Neural crest cell (in vitro differentiated cells): ENCODE data around the gene MYO16. TPM values are rescaled to one million over a fixed set of nuclear protein-coding genes. Genes with fewer than 3 reads are reported as not detected.
A peak's percentile ranks its signal among the peaks of the same experiment; 100 is the strongest.

ENCODE experiments used
- DNase-seq: peaks from one replicate; pipeline ENCODE4 v3.0.0; 2021; ENCODE audit warnings: low read depth, mixed read lengths, low spot score
- H3K27ac Mint-ChIP-seq: one replicate; pipeline ENCODE4 v1.8.0; 2021; ENCODE audit warnings: mild to moderate bottlenecking, mixed read lengths; ENCODE audit not compliant: unreplicated experiment
- H3K27me3 Mint-ChIP-seq: 2 replicates; pipeline ENCODE4 v1.8.0; 2021; ENCODE audit warnings: low read depth, mild to moderate bottlenecking, mixed read lengths
- H3K36me3 Mint-ChIP-seq: 2 replicates; pipeline ENCODE4 v1.8.0; 2021; ENCODE audit warnings: low read depth, mild to moderate bottlenecking, mixed read lengths
- H3K4me1 Mint-ChIP-seq: 2 replicates; pipeline ENCODE4 v1.8.0; 2021; ENCODE audit warnings: mixed read lengths
- H3K4me3 Mint-ChIP-seq: one replicate; pipeline ENCODE4 v1.8.0; 2021; ENCODE audit warnings: mild to moderate bottlenecking, mixed read lengths
- H3K9me3 Mint-ChIP-seq: 2 replicates; pipeline ENCODE4 v1.8.0; 2021; ENCODE audit warnings: mixed read lengths
- total RNA-seq: library from RNA; stranded (reverse); gene quantifications from 2 replicates; pipeline ENCODE4 v1.2.1, GENCODE V29; 2021
- TF ChIP-seq, protein P1 (sequence below): fragments of 200-600 bp; sonication (generic); conservative IDR thresholded peaks from 2 replicates; pipeline ENCODE4 v1.5.0; 2021; ENCODE audit warnings: antibody characterized with exemption, mild to moderate bottlenecking

The MYO16 gene
- total RNA-seq, 1 donor from 2014 or later = 3.3 TPM

DNA sequence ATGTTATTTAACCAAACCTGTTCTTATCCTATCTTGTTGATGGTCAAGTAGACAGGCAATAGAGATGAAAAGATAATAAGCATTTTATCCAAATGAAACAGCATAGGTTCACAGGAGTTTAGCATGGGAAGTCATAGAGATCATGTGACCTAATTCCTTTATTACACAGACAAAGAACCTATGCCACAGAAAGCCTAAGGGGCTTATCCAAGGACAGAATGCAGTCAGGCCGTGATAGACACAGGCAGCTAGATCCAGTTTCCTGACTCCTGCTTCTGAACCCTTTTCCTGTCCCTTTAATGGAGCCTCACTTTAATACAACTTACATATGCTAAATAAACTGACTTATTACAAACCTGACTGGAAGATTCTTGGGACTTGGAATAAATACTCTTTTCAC is 624.9 kb downstream of the MYO16 start:
- Mint-ChIP-seq H3K9me3 (peaks cover 15% of the 10 kb centered on the region), H3K36me3 (no peaks in the 10 kb centered on the region), H3K4me1 (peaks cover 17% of the 10 kb centered on the region), H3K4me3 (no peak overlapping the region), H3K27ac (no peak overlapping the region), H3K27me3 (no peaks in the 10 kb centered on the region)
- no peak for DNase-seq
- TF ChIP-seq, protein P1, sequence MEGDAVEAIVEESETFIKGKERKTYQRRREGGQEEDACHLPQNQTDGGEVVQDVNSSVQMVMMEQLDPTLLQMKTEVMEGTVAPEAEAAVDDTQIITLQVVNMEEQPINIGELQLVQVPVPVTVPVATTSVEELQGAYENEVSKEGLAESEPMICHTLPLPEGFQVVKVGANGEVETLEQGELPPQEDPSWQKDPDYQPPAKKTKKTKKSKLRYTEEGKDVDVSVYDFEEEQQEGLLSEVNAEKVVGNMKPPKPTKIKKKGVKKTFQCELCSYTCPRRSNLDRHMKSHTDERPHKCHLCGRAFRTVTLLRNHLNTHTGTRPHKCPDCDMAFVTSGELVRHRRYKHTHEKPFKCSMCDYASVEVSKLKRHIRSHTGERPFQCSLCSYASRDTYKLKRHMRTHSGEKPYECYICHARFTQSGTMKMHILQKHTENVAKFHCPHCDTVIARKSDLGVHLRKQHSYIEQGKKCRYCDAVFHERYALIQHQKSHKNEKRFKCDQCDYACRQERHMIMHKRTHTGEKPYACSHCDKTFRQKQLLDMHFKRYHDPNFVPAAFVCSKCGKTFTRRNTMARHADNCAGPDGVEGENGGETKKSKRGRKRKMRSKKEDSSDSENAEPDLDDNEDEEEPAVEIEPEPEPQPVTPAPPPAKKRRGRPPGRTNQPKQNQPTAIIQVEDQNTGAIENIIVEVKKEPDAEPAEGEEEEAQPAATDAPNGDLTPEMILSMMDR = no peak

DNA sequence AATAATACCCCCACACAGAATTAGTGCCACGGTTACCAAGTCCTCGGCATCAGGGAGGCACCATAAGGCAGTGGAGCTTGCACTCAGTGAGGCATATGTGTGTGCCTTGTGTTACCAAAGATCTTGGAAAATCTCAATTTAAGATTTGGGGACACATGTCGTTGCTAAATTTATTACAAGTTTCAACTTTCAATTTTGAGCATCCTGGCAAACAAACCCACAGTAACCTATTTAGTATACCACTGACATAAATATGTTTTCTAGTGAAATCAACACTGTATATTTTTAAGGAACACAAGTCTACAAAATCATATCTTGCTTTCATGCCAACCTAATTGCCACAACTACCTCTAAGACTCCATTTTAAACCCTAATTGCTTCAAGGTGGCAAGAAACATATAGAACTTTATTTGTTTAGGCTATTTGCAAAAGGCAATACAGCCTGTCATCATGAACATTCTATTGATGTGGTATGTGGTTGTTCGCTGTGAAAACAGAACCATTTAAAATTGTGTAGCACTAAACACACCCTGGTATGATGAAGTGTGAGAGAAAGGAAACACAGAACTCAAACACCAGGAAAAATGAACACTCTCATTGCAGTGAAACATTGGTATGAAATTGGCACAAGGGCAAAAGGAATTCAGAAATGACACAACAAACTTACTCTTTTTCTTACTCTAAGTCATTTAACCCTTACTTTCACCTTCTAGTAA is 625.9 kb downstream of the MYO16 start:
- DNase-seq = no peak
- Mint-ChIP-seq H3K4me3 (no peak overlapping the region), H3K4me1 (peaks cover 17% of the 10 kb centered on the region), H3K9me3 (peaks cover 15% of the 10 kb centered on the region), H3K27me3 (no peaks in the 10 kb centered on the region), H3K27ac (no peak overlapping the region), H3K36me3 (no peaks in the 10 kb centered on the region)
- TF ChIP-seq, protein P1 = no peak

DNA sequence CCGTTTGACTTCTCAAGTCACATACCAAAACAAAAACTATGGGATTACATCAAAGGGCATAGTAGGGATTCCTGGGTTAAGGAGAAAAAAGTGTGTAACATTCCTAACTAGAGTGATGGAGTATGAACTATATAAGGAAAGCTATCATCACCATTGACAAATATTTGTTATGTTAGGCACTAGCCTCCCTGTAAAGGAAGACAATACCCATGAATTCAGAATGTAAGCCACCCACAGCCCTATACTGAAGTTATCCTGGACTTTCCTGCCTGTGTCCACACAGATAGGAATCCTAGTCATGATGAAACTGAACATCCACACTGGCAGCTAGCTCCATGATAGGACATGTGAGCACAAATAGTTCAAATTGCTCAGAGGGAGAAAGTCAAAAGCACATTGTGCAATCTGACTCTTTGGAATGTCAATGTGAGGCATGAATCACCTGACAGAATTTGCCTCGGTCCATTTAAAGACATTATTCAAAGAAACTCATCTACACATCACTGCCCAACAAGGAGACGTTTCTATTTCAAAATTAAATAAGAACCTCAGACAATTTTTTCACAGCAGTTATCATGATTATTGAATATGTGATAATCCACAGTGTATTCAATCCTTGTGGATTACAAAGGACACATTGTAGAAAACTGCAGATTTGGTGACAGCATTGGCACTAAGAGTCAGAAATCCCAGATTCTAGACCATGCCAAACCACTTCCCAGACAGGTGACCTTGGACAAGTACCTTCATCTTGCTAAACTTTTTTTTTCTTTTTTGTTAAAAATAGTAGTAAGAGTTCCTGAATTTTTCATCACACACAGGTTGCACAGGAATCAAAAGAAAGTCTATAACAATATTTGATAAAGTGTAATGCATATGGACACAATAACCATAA is 627.7 kb downstream of the MYO16 start:
- Mint-ChIP-seq H3K4me3 (no peak overlapping the region), H3K27ac (peak overlapping the region; percentile 23), H3K27me3 (no peaks in the 10 kb centered on the region), H3K4me1 (peaks cover 17% of the 10 kb centered on the region), H3K9me3 (peaks cover 17% of the 10 kb centered on the region), H3K36me3 (peaks cover 3% of the 10 kb centered on the region)
- TF ChIP-seq, protein P1 = no peak
- DNase-seq = no peak
